ENCODE measurements around the gene ZNF76.

GRCh38 chr6:35228481-35228880 lies 31.1 kb upstream of the ZNF76 start:
- TF ChIP-seq NFIC (IDR thresholded peaks at IDR 0.05), result no peak
- no peak for TF ChIP-seq CREB1 (IDR thresholded peaks at IDR 0.05; ENCODE audit: low read depth)
- TF ChIP-seq EGR1 (IDR thresholded peaks at IDR 0.05), result no peak
- no peak for TF ChIP-seq YY1 (IDR thresholded peaks at IDR 0.05; ENCODE audit: low read depth)
- TF ChIP-seq RAD21 (IDR thresholded peaks at IDR 0.05; ENCODE audit: low read depth), result no peak
- no peak for TF ChIP-seq TAF1 (IDR thresholded peaks at IDR 0.05; ENCODE audit: low read depth)
- no peak for TF ChIP-seq TCF12 (IDR thresholded peaks at IDR 0.05; ENCODE audit: low read depth)
- TF ChIP-seq ZBTB7A (IDR thresholded peaks at IDR 0.05; ENCODE audit: low read depth), result no peak
- no peak for TF ChIP-seq TEAD4 (IDR thresholded peaks at IDR 0.05)
- TF ChIP-seq USF1 (IDR thresholded peaks at IDR 0.05), result no peak
- no peak for TF ChIP-seq EP300 (IDR thresholded peaks at IDR 0.05; ENCODE audit: borderline replicate concordance)
